GM21367 (cell line): ENCODE results near the gene CD48.
"Not testable (repeated sequence)": the region's sequence is repeated elsewhere in the genome, so short reads cannot be mapped to it uniquely, and the experiment has no call there.

Source experiments
- ATAC-seq: cut with Tn5 transposase; IDR thresholded peaks from one replicate; pipeline ENCODE4 v1.9.1; 2021; ENCODE audit not compliant: unreplicated experiment

CD48 gene

DNA sequence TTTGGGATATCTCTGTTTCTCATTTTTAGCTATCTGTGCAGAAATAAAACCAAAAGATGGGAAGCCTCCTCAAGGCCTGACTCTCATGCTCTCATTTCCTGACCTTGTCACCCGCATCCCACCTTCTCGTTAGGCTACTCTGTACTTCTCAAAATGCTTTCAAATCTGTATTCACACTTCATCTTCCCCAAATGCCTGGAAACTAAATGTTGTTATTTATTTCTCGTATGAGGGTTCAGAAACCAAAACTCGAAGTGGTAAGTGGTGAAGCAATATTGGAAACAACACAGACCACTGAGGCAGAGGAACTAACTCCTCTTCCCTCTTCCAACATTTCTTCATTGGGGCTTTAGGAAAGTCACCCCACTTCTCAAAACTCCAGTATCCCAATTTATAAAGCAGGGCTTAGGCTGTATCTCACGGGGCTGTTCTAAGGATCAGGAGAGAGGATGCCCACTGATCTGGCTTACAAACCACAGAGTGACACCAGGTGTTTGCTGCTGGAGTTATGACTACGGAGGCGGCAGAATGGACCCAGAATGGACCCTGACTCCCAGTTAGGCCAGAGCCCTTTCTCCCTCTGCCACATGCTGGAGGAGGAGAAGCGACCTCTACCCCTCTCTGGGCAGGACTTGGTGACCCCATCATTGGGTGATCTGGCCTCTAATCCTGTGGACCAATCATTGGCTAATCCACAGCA lies 31.0 kb upstream of the CD48 start:
- no peak for ATAC-seq

DNA sequence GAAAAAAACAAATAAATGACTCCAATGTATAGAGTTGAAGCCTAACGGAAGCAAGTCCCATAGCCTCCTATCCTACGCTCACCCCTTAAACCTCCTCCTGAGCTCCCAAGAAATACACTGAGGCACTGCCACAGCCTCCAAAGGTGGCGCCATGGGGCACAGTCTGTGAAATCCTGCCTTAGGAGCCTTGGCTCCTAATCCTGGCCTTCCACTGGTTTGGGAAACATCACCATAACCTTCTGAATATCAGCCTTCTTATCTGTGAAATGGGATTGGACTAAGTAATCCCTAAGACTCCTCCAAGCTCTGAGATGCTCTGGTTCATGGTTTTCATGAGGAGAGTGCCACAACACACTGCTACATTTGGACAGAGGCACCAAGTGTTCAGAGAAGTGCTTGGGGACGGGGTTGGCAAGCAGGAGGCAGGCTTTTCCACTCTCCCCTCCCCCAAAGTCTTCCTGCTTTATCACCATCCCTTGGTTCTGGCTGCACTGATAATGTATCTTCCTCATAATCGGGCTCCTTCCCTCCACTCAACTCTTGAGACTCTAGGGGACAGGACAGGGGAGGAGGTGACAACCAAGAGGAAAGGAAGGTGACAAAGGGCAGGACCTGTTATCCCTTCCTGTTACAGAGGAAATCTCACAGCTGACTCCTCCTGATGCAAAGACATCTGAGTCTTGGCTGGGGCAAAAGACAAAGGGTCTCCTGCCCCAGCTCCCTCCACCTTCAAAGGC lies 30.2 kb upstream of the CD48 start:
- no peak for ATAC-seq

DNA sequence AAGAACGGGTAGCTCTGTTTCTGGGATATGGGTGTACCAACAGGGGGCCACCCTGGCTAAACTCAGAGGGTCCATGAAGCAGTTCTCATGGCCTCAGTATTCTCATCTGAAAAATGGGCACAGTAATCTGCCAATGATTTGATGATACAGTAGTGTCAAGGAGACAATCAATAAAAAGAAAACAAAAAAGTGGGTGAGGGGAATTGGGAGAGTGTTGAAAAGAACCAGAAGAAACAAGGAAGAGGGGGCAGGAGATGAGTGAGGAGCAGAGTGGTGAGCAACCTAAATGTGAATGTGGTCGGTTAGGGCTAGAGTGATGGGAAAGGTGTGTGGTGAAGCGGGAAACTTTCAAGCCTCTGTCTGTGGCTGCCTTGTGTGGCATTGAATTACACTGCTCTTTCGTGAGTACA lies 29.5 kb upstream of the CD48 start:
- ATAC-seq, result no peak

- ATAC-seq, result no peak
These were observed 28.6 kb upstream of the CD48 start for GRCh38 chr1:160740133-160740688.

DNA sequence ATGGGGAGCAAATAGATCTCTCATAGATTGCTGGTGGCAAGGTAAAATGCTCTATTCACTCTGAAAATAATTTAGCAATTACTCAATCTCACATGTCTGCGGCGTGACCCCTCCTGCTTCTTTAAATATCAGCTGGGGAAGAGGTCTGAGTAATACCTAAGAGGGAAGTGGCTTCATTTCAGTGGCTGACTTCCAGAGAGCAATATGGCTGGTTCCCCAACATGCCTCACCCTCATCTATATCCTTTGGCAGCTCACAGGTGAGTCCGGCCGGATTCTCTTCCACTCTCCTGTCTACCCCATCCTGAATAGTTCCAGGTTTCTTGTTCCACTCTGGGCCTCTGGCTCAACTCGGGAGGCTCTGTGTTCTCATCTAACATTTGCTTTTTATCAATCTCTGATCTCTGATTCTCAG lies 27.5 kb upstream of the CD48 start, which contains the start of gene SLAMF7:
SLAMF7 (plus strand) TSS at position 150 of the 414 bp plus-strand sequence; CDS start at position 205, 55 bp downstream.
- no peak for ATAC-seq

DNA sequence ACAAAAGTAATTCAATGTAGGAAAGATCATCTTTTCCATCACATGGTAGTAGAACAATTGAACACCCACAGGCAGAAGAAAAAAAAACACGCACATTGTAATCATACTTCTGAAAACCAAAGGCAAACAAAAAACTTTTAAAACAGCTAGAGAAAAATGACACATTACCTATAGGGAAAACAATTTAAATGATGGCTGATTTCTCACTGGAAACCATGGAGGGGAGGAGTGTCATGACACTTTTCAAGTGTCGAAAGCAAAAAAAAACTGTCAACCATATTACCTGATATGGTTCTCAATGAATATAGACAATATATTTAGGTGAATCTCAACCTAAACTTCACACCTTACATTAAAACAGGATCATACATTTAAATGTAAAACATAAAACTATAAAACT lies 26.6 kb upstream of the CD48 start:
- no peak for ATAC-seq

- ATAC-seq, result no peak
These were observed 22.7 kb upstream of the CD48 start for GRCh38 chr1:160734301-160734700.

GRCh38 chr1:160733898-160734297 lies 22.3 kb upstream of the CD48 start:
- ATAC-seq, result no peak

GRCh38 chr1:160731990-160732389 lies 20.4 kb upstream of the CD48 start:
- ATAC-seq, result no peak

DNA sequence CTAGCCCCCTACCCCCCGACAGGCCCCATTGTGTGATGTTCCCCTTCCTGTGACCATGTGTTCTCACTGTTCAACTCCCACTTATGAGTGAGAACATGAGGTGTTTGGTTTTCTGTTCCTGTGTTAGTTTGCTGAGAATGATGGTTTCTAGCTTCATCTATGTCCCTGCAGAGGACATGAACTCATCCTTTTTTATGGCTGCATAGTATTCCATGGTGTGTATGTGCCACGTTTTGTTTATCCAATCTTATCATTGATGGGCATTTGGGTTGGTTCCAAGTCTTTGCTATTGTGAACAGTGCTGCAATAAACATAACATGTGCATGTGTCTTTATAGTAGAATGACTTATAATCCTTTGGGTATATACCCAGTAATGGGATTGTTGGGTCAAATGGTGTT lies 19.9 kb upstream of the CD48 start:
- ATAC-seq, result not testable (repeated sequence)

DNA sequence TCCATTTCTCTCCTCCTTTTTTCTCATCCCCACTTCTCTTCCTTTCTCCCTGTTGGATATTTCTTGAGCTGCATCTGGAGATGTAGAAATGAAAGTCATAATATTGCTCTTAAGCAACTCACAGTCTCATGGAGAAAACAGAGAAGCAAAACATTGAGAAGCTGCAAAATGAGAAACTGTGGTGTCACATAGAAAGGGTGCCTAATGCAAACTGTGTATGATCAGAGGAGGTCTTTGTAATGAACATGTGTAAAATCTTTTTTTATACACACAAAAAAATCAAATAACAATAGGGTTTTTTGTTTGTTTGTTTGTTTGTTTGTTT lies 15.7 kb upstream of the CD48 start:
- no peak for ATAC-seq

- peak; percentile 52 for ATAC-seq
These were observed 15.1 kb upstream of the CD48 start for GRCh38 chr1:160726498-160727315.

DNA sequence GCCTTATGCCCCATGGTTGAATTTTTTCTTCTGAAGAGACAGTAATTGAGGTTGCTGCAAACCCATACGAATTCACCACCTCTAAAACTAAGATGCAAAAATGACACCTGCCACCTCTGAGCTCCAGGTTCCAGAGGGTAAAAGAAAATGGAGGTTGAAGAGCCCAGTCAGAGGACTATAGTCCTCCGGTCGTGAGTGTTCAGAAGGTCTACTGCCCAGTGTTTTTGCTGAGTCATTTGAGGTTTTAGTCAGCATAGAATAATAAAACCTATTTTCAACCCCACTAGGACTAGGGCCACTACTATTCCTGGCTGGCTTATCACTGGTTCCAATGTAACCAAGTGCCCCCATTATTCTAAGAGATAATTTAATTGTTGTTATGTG lies 14.5 kb upstream of the CD48 start:
- peak; percentile 24 for ATAC-seq

DNA sequence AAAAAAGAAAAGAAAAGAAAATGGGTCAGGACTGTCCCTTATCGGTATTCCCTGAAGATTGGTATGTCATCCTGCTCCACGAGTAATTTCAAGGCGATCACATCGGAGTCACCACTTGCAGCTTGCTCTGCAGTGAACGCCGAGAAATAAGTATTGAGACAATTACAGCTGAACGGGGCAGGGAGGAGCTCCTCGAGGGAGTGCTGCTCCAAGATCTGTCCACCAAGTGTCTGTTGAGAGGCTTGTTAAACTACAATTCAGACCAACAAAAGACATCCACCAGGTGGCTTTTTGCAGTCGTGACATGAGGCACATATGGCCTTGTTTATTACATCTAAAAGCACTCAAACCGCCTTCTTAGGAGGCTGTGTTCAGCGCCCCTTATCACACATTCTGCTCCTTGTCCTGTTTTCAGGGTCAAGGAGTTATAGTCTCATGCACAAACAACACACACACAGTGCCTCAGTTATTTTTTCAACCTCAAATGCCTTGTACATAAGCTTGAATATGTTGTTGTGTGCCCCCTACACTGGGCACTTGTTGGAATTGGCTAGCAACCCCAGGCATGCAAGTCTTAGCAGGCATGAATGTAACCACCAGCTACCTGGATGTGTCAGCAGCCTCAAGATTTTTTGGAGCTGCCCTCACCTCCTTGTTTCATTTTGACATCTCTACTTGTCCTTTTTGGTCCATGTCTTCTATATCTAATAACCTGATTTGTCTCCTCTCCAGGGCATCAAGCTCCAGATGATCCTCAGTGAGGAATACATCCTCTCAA lies 13.0 kb upstream of the CD48 start:
- ATAC-seq, result no peak

GRCh38 chr1:160723332-160723731 lies 11.7 kb upstream of the CD48 start:
- ATAC-seq, result no peak

- no peak for ATAC-seq
These were observed 11.1 kb upstream of the CD48 start for GRCh38 chr1:160722726-160723125.

GRCh38 chr1:160721473-160721872 lies 9.9 kb upstream of the CD48 start:
- ATAC-seq, result no peak

GRCh38 chr1:160720356-160721085 lies 8.9 kb upstream of the CD48 start:
- no peak for ATAC-seq

DNA sequence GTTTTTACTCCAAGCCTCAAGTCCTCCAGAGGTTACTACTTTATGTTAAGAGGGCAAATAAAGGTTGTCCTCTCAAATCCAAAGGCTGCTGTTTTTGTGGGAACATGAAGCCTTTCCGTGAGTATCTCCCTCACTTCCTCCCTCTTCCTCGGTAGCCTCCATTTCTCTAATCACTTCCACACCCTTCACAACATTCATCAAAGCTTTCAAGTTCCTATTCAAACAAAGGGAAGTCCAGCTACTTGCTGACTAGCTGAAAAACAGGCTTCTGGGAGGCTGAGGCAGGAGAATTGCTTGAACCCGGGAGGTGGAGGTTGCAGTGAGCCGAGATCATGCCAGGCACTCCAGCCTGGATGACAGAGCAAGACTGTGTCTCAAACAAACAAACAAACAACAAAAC lies 6.6 kb upstream of the CD48 start:
- no peak for ATAC-seq

- no peak for ATAC-seq
These were observed 5.7 kb upstream of the CD48 start for GRCh38 chr1:160717306-160717705.
